Measurements from ENCODE around the gene FBXO7.
"Not testable (repeated sequence)": the region's sequence is repeated elsewhere in the genome, so short reads cannot be mapped to it uniquely, and the experiment has no call there.

The FBXO7 gene

GRCh38 chr22:32475468-32476010, 928 bp downstream of the FBXO7 start:
- Histone ChIP-seq H3K27ac (ENCODE audit: low read depth, low read length) (peak overlapping the region; percentile 100), H3K27me3 (ENCODE audit: control insufficient read depth, insufficient read depth, low read length) (no peaks in the 10 kb centered on the region), H3K9ac (ENCODE audit: low read length) (peak overlapping the region; percentile 85), H3K36me3 (ENCODE audit: control insufficient read depth, insufficient read depth, low read length) (peaks cover 4% of the 10 kb centered on the region), H3K4me3 (ENCODE audit: low read length) (peak overlapping the region; percentile 90), H3K4me1 (ENCODE audit: control insufficient read depth, insufficient read depth, low read length) (peaks cover 9% of the 10 kb centered on the region)

- Histone ChIP-seq H3K36me3 (ENCODE audit: control insufficient read depth, insufficient read depth, low read length) (peaks cover 4% of the 10 kb centered on the region), H3K27me3 (ENCODE audit: control insufficient read depth, insufficient read depth, low read length) (no peaks in the 10 kb centered on the region), H3K4me3 (ENCODE audit: low read length) (peak overlapping the region; percentile 90), H3K27ac (ENCODE audit: low read depth, low read length) (no peak overlapping the region), H3K9ac (ENCODE audit: low read length) (no peak overlapping the region), H3K4me1 (ENCODE audit: control insufficient read depth, insufficient read depth, low read length) (peaks cover 9% of the 10 kb centered on the region)
Observed at GRCh38 chr22:32476281-32477195, 1.9 kb downstream of the FBXO7 start.

DNA sequence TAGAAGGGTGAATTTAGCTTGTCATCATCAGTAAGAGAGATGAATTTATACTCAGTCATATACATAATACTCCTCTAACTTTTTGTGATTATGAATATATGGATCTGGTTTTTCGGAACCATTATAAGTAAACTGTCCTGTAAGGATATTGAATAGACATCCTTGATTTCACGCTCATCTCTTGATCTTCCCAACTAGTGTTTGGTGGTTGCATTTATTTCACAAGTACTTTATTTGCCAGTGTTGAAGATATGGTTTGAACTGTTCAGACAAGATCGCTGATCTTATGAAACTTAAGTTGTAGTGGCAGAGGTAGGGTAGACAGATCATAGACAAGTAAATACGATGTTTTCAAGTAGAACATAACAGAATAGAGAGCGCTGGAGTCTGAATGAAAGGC, 3.0 kb downstream of the FBXO7 start:
- H3K27ac ChIP-seq (ENCODE audit: low read depth, low read length), result no peak overlapping the region
- no peaks in the 10 kb centered on the region for H3K27me3 ChIP-seq (ENCODE audit: control insufficient read depth, insufficient read depth, low read length)
- H3K9ac ChIP-seq (ENCODE audit: low read length), result no peak overlapping the region
- H3K36me3 ChIP-seq (ENCODE audit: control insufficient read depth, insufficient read depth, low read length), result peaks cover 4% of the 10 kb centered on the region
- H3K4me1 ChIP-seq (ENCODE audit: control insufficient read depth, insufficient read depth, low read length), result peaks cover 9% of the 10 kb centered on the region
- no peak overlapping the region for H3K4me3 ChIP-seq (ENCODE audit: low read length)

DNA sequence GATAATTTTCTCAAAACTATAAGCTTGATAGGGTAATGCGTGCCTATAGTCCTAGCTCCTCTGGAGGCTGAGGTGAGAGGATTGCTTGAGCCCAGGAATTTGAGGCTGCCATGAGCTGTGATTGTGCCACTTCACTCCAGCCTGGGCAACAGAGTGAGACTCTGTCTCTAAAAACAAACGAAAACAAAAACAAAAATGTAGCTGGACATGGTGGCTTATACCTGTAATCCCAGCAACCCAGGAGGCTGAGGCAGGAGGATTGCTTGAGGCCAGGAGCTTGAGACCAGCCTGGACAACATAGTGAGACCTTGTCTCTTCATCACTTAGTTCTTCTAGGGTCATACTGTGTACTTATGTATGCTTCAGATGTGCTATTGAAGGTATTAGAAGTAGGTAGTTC, 3.9 kb downstream of the FBXO7 start:
- H3K4me3 ChIP-seq (ENCODE audit: low read length); H3K36me3 ChIP-seq (ENCODE audit: control insufficient read depth, insufficient read depth, low read length); H3K27ac ChIP-seq (ENCODE audit: low read depth, low read length); H3K27me3 ChIP-seq (ENCODE audit: control insufficient read depth, insufficient read depth, low read length); H3K9ac ChIP-seq (ENCODE audit: low read length): not testable (repeated sequence)
- peaks cover 11% of the 10 kb centered on the region for H3K4me1 ChIP-seq (ENCODE audit: control insufficient read depth, insufficient read depth, low read length)

GRCh38 chr22:32478994-32479393, 4.4 kb downstream of the FBXO7 start:
- Histone ChIP-seq H3K36me3 (ENCODE audit: control insufficient read depth, insufficient read depth, low read length) (peaks cover 4% of the 10 kb centered on the region), H3K4me3 (ENCODE audit: low read length) (no peak overlapping the region), H3K4me1 (ENCODE audit: control insufficient read depth, insufficient read depth, low read length) (peaks cover 7% of the 10 kb centered on the region), H3K27ac (ENCODE audit: low read depth, low read length) (no peak overlapping the region), H3K27me3 (ENCODE audit: control insufficient read depth, insufficient read depth, low read length) (no peaks in the 10 kb centered on the region), H3K9ac (ENCODE audit: low read length) (no peak overlapping the region)

DNA sequence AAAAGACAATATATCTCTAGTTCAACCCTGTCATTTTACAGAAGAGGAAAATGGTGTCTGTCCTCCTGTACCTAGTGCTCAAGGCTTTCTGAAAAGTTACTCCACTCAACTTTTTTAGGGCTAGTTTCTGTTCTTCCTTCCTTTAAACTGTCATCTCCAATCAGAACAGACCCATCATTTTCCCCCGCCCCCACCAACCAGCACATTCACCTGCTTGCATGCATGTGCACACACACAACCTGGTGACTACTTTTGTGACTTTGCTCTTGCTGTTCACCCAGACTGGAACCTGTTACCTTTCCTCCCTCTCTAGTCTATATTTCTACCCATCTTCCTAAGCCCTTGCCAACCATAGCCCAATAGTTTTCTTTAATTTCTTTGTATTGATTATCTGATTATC, 5.6 kb downstream of the FBXO7 start:
- Histone ChIP-seq H3K27ac (ENCODE audit: low read depth, low read length) (no peak overlapping the region), H3K9ac (ENCODE audit: low read length) (no peak overlapping the region), H3K27me3 (ENCODE audit: control insufficient read depth, insufficient read depth, low read length) (no peaks in the 10 kb centered on the region), H3K4me3 (ENCODE audit: low read length) (no peak overlapping the region), H3K36me3 (ENCODE audit: control insufficient read depth, insufficient read depth, low read length) (peaks cover 7% of the 10 kb centered on the region), H3K4me1 (ENCODE audit: control insufficient read depth, insufficient read depth, low read length) (peaks cover 6% of the 10 kb centered on the region)

DNA sequence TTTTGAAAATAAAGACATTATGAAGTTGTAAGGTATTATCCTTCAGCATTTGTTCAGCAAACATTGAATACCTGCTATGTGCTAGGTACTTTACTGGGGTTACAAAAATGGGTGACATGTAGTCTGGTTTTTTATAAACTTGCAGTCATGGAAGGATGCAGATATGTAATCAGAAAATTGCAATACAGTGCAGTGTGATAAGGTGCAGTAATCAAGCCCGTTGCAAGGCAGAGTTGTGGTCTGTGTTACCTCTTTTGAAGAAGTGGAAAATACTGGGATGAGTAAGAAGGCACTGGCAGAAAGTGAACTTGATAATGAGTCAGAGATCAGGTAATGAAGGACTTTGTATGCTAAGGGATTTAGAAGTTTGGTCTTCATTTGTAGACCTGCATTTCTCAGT, 8.1 kb downstream of the FBXO7 start:
- H3K36me3 ChIP-seq (ENCODE audit: control insufficient read depth, insufficient read depth, low read length), result peaks cover 12% of the 10 kb centered on the region
- no peaks in the 10 kb centered on the region for H3K27me3 ChIP-seq (ENCODE audit: control insufficient read depth, insufficient read depth, low read length)
- H3K9ac ChIP-seq (ENCODE audit: low read length), result no peak overlapping the region
- no peak overlapping the region for H3K4me3 ChIP-seq (ENCODE audit: low read length)
- H3K27ac ChIP-seq (ENCODE audit: low read depth, low read length), result no peak overlapping the region
- peaks cover 6% of the 10 kb centered on the region for H3K4me1 ChIP-seq (ENCODE audit: control insufficient read depth, insufficient read depth, low read length)

GRCh38 chr22:32486656-32487390, 12.2 kb downstream of the FBXO7 start:
- Histone ChIP-seq H3K27ac (ENCODE audit: low read depth, low read length) (no peak overlapping the region), H3K9ac (ENCODE audit: low read length) (no peak overlapping the region), H3K4me1 (ENCODE audit: control insufficient read depth, insufficient read depth, low read length) (peaks cover 6% of the 10 kb centered on the region), H3K36me3 (ENCODE audit: control insufficient read depth, insufficient read depth, low read length) (peaks cover 11% of the 10 kb centered on the region), H3K27me3 (ENCODE audit: control insufficient read depth, insufficient read depth, low read length) (no peaks in the 10 kb centered on the region), H3K4me3 (ENCODE audit: low read length) (no peak overlapping the region)

DNA sequence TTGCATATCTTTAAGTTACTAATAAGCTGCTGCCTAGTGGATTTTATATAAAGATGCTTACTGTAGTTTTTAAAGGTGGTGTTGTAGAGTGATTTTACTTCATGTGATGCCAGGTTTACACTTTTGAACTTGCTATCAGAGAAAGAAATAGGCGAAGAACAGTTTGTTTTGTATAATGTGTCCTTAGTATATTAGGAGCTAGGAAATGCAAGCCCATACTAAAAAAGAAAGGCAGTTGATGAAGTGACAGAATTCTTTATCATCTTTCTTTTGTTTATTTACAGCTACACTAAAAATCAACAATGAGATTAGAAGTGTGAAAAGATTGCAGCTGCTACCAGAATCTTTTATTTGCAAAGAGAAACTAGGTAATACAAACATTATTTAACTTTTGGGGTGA, 12.8 kb downstream of the FBXO7 start:
- H3K9ac ChIP-seq (ENCODE audit: low read length), result no peak overlapping the region
- peaks cover 6% of the 10 kb centered on the region for H3K4me1 ChIP-seq (ENCODE audit: control insufficient read depth, insufficient read depth, low read length)
- peaks cover 11% of the 10 kb centered on the region for H3K36me3 ChIP-seq (ENCODE audit: control insufficient read depth, insufficient read depth, low read length)
- no peaks in the 10 kb centered on the region for H3K27me3 ChIP-seq (ENCODE audit: control insufficient read depth, insufficient read depth, low read length)
- no peak overlapping the region for H3K27ac ChIP-seq (ENCODE audit: low read depth, low read length)
- H3K4me3 ChIP-seq (ENCODE audit: low read length), result no peak overlapping the region

- peaks cover 19% of the 10 kb centered on the region for H3K36me3 ChIP-seq (ENCODE audit: control insufficient read depth, insufficient read depth, low read length)
- H3K9ac ChIP-seq (ENCODE audit: low read length), result no peak overlapping the region
- no peak overlapping the region for H3K4me3 ChIP-seq (ENCODE audit: low read length)
- H3K27me3 ChIP-seq (ENCODE audit: control insufficient read depth, insufficient read depth, low read length), result no peaks in the 10 kb centered on the region
- H3K4me1 ChIP-seq (ENCODE audit: control insufficient read depth, insufficient read depth, low read length), result no peaks in the 10 kb centered on the region
- no peak overlapping the region for H3K27ac ChIP-seq (ENCODE audit: low read depth, low read length)
Observed at GRCh38 chr22:32489377-32489776, 14.8 kb downstream of the FBXO7 start.

DNA sequence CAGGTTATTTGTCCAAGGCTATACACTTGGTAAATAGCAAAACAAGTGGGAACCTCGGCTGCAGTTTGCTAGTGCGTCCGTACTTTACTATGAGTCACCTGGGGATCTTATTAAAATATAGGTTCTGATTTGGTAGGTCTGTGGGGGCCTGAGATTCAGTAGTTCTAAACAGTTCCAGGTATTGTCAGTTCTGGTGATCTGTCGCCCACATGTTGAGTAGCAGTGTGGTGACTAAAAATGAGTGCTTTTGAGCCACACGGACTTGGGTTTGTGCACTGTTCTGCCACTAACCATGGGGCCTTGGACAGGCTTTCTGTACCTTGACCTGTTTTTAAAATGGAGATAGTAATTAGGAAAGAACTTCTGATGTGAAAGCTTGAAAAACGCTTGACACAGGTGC, 15.7 kb downstream of the FBXO7 start:
- Histone ChIP-seq H3K27ac (ENCODE audit: low read depth, low read length) (no peak overlapping the region), H3K4me1 (ENCODE audit: control insufficient read depth, insufficient read depth, low read length) (no peaks in the 10 kb centered on the region), H3K9ac (ENCODE audit: low read length) (no peak overlapping the region), H3K4me3 (ENCODE audit: low read length) (no peak overlapping the region), H3K27me3 (ENCODE audit: control insufficient read depth, insufficient read depth, low read length) (no peaks in the 10 kb centered on the region), H3K36me3 (ENCODE audit: control insufficient read depth, insufficient read depth, low read length) (peaks cover 23% of the 10 kb centered on the region)

DNA sequence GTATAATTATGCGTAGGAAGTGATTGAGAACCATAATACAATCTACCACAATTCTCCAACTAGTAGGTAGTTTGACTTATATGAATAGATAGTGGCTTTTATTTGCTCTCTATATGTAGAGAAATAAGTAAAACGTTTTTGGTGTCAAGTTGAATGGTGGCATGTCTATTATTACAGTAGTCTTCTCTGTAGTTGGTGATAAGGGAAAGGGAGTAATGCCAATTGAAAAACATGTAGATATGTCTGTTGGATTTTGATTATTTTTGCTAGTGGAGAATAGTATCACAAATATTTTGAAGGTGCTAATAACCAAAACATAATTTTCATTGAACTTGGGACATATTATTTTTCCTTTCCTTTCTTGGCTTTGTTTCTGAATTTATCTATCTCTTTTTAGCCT, 17.5 kb downstream of the FBXO7 start:
- Histone ChIP-seq H3K9ac (ENCODE audit: low read length) (no peak overlapping the region), H3K4me1 (ENCODE audit: control insufficient read depth, insufficient read depth, low read length) (no peaks in the 10 kb centered on the region), H3K36me3 (ENCODE audit: control insufficient read depth, insufficient read depth, low read length) (peaks cover 18% of the 10 kb centered on the region), H3K27me3 (ENCODE audit: control insufficient read depth, insufficient read depth, low read length) (no peaks in the 10 kb centered on the region), H3K27ac (ENCODE audit: low read depth, low read length) (no peak overlapping the region), H3K4me3 (ENCODE audit: low read length) (no peak overlapping the region)
